ENCODE measurements around the gene AGPAT3.
"Not testable (repeated sequence)": the region's sequence is repeated elsewhere in the genome, so short reads cannot be mapped to it uniquely, and the experiment has no call there.

Gene AGPAT3

GRCh38 chr21:43884861-43885417 lies 19.9 kb downstream of the AGPAT3 start:
- DNase-seq, result peak; percentile 6

- no peak for DNase-seq
These were observed 20.7 kb downstream of the AGPAT3 start for GRCh38 chr21:43885721-43886120.

- DNase-seq, result no peak
These were observed 21.5 kb downstream of the AGPAT3 start for GRCh38 chr21:43886565-43886964.

GRCh38 chr21:43889069-43889468 lies 24.0 kb downstream of the AGPAT3 start:
- DNase-seq, result no peak

- DNase-seq, result no peak
These were observed 25.0 kb downstream of the AGPAT3 start for GRCh38 chr21:43890042-43890441.

- DNase-seq, result no peak
These were observed 27.3 kb downstream of the AGPAT3 start for GRCh38 chr21:43892334-43892733.

- DNase-seq, result no peak
These were observed 28.0 kb downstream of the AGPAT3 start for GRCh38 chr21:43892984-43893535.

GRCh38 chr21:43893536-43894205 lies 28.6 kb downstream of the AGPAT3 start:
- DNase-seq, result no peak

GRCh38 chr21:43894206-43894577 lies 29.2 kb downstream of the AGPAT3 start:
- DNase-seq, result no peak

GRCh38 chr21:43895196-43895595 lies 30.2 kb downstream of the AGPAT3 start:
- DNase-seq, result no peak

GRCh38 chr21:43896696-43897299 lies 31.8 kb downstream of the AGPAT3 start:
- not testable (repeated sequence) for DNase-seq

GRCh38 chr21:43899307-43900077 lies 34.5 kb downstream of the AGPAT3 start:
- no peak for DNase-seq

GRCh38 chr21:43900078-43900385 lies 35.0 kb downstream of the AGPAT3 start:
- no peak for DNase-seq

- DNase-seq, result no peak
These were observed 35.7 kb downstream of the AGPAT3 start for GRCh38 chr21:43900690-43901089.

GRCh38 chr21:43902441-43902840 lies 37.4 kb downstream of the AGPAT3 start:
- no peak for DNase-seq

- no peak for DNase-seq
These were observed 38.5 kb downstream of the AGPAT3 start for GRCh38 chr21:43903451-43904091.

- no peak for DNase-seq
These were observed 39.3 kb downstream of the AGPAT3 start for GRCh38 chr21:43904331-43904781.

GRCh38 chr21:43905726-43906455 lies 40.9 kb downstream of the AGPAT3 start:
- no peak for DNase-seq

- DNase-seq, result no peak
These were observed 41.8 kb downstream of the AGPAT3 start for GRCh38 chr21:43906585-43907370.

- no peak for DNase-seq
These were observed 42.7 kb downstream of the AGPAT3 start for GRCh38 chr21:43907751-43908150.

- DNase-seq, result no peak
These were observed 43.1 kb downstream of the AGPAT3 start for GRCh38 chr21:43908167-43908566.
